Measurements from ENCODE around the gene RABGAP1. TPM values are rescaled to one million over a fixed set of nuclear protein-coding genes. Genes with fewer than 3 reads are reported as not detected.

RABGAP1 gene
- total and polyA plus RNA-seq, 10 of the 15 experiments (the other 5 are each of a cell fraction or from before 2014, with no cell fraction given) = 2.6 to 31.6 (median 12.5) TPM

DNA sequence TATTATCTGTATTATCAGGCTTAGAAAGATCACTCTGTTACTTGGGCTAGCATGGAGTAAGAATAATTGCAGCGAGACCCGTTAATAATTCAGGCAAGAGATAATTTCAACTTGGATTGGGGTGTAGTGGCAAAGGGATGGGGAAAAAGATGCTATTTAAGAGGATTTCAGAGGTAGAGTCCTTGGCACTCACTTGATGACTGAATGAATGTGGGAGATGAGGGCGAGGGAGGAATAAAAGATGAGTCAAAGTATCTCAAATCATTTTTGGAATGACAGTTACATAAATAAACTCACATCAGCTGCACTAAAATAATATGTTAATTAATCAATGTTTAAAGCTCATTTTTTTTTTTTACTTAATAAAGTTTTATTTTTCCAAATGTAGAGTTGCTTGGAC, 88.2 kb downstream of the RABGAP1 start:
- FAIRE-seq = no peak
- ATAC-seq = no peak
- Histone ChIP-seq H3K27ac (ENCODE audit: control insufficient read depth, insufficient read depth) (no peak overlapping the region), H3K27me3 (replicated peaks in 1 of 2; ENCODE audit: control insufficient read depth in 2 of 2, insufficient read depth in 2 of 2, low read length in 1 of 2) (no peaks in the 10 kb centered on the region), H3K79me2 (ENCODE audit: control insufficient read depth, insufficient read depth, low read length) (no peaks in the 10 kb centered on the region), H3K36me3 (ENCODE audit: control insufficient read depth in 2 of 2, insufficient read depth in 2 of 2, low read length in 1 of 2) (no peaks in the 10 kb centered on the region; a peak in 1 of 4 replicates), H2AFZ (ENCODE audit: control insufficient read depth, low read depth, low read length) (no peak overlapping the region), H3K9me3 (replicated peaks; ENCODE audit: control insufficient read depth, insufficient read depth, low read length) (no peaks in the 10 kb centered on the region), H3K4me1 (ENCODE audit: control insufficient read depth, insufficient read depth, low read length) (no peaks in the 10 kb centered on the region), H3K9ac (ENCODE audit: control insufficient read depth, insufficient read depth, low read length) (no peak overlapping the region), H3K4me3 (no peak overlapping the region), H3K4me2 (ENCODE audit: control insufficient read depth, insufficient read depth) (no peak overlapping the region), H4K20me1 (ENCODE audit: control insufficient read depth, insufficient read depth) (no peaks in the 10 kb centered on the region)
- WGBS (ENCODE audit: insufficient coverage, insufficient replicate concordance, low lambda C conversion rate, missing lambda C conversion rate) = 90% methylated on average over 3 of the region's 3 CpGs
- no TSS peak for BruUV-seq (replicated peaks)
- ChIA-PET RAD21 (ENCODE audit: unreplicated experiment) (no interaction called here), CTCF (interaction anchor here (0.6 to 1.5 kb wide), 2 partner anchors 34 to 1332 kb away, joined by 3 to 5 read pairs; no protein-coding TSS in a partner anchor), SMC1A (ENCODE audit: uncharacterized antibody, unreplicated experiment) (interaction anchor here (0.6 to 1.1 kb wide), 3 partner anchors 321 to 1011 kb away, joined by 3 read pairs; no protein-coding TSS in a partner anchor), POLR2A (no interaction called here)
- no peak for DNase-seq (ENCODE audit: low read depth, low spot score)
- intact Hi-C loops (cut with micrococcal nuclease; ENCODE audit: unreplicated experiment) = no loop called here
- TF ChIP-seq ZNF274 (IDR thresholded peaks at IDR 0.05; ENCODE audit: insufficient read depth, insufficient read length) (no peak), SP1 (IDR thresholded peaks at IDR 0.05; ENCODE audit: low read depth, low read length) (no peak), ZNF207 (IDR thresholded peaks at IDR 0.05; ENCODE audit: borderline replicate concordance) (no peak), FOS (IDR thresholded peaks at IDR 0.05; ENCODE audit: borderline replicate concordance, extremely low read depth, insufficient read length) (no peak), TCF3 (IDR thresholded peaks at IDR 0.05; ENCODE audit: borderline replicate concordance, insufficient read depth, low read depth, low read length) (no peak), PAX5 (IDR thresholded peaks at IDR 0.05; ENCODE audit: borderline replicate concordance, low read depth, low read length) (no peak), JUNB (IDR thresholded peaks at IDR 0.05) (no peak), FOXM1 (IDR thresholded peaks at IDR 0.05; ENCODE audit: low read depth, low read length) (no peak)
- TF ChIP-seq, protein P1, sequence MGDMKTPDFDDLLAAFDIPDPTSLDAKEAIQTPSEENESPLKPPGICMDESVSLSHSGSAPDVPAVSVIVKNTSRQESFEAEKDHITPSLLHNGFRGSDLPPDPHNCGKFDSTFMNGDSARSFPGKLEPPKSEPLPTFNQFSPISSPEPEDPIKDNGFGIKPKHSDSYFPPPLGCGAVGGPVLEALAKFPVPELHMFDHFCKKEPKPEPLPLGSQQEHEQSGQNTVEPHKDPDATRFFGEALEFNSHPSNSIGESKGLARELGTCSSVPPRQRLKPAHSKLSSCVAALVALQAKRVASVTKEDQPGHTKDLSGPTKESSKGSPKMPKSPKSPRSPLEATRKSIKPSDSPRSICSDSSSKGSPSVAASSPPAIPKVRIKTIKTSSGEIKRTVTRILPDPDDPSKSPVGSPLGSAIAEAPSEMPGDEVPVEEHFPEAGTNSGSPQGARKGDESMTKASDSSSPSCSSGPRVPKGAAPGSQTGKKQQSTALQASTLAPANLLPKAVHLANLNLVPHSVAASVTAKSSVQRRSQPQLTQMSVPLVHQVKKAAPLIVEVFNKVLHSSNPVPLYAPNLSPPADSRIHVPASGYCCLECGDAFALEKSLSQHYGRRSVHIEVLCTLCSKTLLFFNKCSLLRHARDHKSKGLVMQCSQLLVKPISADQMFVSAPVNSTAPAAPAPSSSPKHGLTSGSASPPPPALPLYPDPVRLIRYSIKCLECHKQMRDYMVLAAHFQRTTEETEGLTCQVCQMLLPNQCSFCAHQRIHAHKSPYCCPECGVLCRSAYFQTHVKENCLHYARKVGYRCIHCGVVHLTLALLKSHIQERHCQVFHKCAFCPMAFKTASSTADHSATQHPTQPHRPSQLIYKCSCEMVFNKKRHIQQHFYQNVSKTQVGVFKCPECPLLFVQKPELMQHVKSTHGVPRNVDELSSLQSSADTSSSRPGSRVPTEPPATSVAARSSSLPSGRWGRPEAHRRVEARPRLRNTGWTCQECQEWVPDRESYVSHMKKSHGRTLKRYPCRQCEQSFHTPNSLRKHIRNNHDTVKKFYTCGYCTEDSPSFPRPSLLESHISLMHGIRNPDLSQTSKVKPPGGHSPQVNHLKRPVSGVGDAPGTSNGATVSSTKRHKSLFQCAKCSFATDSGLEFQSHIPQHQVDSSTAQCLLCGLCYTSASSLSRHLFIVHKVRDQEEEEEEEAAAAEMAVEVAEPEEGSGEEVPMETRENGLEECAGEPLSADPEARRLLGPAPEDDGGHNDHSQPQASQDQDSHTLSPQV (IDR thresholded peaks at IDR 0.05) = no peak
- in situ Hi-C loops (cut with MboI) = no loop called here
